ENCODE data around the gene MYPN.

Gene MYPN

GRCh38 chr10:68084469-68084868, 24.8 kb upstream of the MYPN start:
- ATAC-seq = no peak
- H3K9me3 Mint-ChIP-seq = no peaks in the 10 kb centered on the region
- H3K4me1 Mint-ChIP-seq = peaks cover 21% of the 10 kb centered on the region
- no peak overlapping the region for H3K4me3 Mint-ChIP-seq
- H3K27ac Mint-ChIP-seq = no peak overlapping the region
- peaks cover 18% of the 10 kb centered on the region for H3K27me3 Mint-ChIP-seq
- DNase-seq = no peak

- H3K4me3 Mint-ChIP-seq = no peak overlapping the region
- no peak for ATAC-seq
- no peaks in the 10 kb centered on the region for H3K9me3 Mint-ChIP-seq
- no peak for DNase-seq
- peaks cover 22% of the 10 kb centered on the region for H3K4me1 Mint-ChIP-seq
- peaks cover 18% of the 10 kb centered on the region for H3K27me3 Mint-ChIP-seq
- no peak overlapping the region for H3K27ac Mint-ChIP-seq
Measured at GRCh38 chr10:68086011-68086410, 23.3 kb upstream of the MYPN start.

DNA sequence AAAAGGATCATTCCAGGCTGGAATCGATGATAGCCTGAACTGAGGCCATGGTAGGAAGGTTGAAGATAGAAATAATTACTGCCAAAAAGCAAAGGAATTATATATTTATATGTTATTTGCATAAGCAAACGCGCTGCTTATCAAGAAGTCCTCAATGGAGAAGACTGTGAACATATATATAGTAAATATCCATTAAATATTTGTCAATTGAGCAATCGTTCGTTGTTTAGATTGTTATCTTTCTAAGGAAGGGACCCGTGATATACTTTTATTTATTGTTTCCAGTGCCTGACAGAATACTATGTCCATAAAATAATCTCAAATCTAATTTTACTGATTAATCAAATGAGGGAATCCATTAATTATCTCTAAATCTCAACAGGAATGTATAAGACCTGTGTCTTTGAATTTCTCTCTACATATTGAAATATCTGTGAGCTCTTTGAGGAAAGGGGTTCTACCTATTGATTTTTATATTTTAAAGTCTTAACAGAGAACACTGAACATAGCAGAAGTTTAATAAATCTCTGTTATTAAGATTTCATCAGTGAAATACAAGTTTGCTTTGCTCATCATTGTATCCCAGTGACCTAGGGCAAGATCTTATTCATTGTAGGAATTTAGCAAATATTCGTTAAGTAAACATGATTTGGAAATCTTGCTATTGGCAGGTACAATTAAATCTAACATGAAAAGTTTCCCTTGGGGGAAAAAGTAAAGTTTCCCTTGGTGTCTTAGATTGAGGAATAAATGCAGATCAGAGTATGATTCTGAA, 22.2 kb upstream of the MYPN start:
- Mint-ChIP-seq H3K27me3 (peaks cover 18% of the 10 kb centered on the region), H3K4me3 (no peak overlapping the region), H3K9me3 (no peaks in the 10 kb centered on the region), H3K27ac (peak overlapping the region in 1 of 2 donors; percentile 61), H3K4me1 (peaks cover 22% of the 10 kb centered on the region)
- no peak for ATAC-seq
- DNase-seq = no peak

DNA sequence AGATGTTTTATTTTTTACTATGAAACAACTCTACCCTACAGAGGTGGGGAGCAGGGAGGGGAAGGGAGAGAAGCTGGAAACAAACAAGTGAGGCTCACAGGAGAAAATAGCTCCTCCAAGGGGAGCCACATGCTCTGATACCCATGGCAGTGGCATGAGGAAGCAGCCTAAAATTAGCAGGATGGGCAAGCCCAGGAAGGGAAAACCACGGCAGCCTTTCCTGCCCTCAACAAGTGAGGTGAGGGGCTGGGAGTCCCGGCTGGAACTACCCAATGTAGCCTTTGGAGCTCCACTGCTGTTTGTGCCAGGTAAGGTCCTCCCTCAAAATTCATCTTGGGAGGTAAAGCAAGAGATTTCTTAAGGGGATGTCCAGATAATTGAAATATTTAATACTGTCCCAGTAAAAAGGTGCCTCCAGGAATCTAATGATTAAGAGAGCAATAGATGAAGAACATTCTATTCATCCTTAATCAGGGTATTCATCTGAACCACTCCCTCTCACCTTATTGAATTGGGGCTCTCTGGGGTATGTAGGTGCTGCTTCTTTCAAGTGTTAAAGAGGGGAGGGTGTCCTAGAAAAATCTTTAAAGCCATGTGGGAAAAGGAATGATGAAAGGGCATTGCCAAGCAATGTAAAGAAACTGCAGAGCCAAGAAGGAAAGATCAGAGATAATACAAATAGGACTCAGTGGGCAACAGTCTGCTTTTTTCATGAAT, 21.4 kb upstream of the MYPN start:
- ATAC-seq = no peak
- H3K27ac Mint-ChIP-seq = peak overlapping the region in 1 of 2 donors; percentile 61

DNA sequence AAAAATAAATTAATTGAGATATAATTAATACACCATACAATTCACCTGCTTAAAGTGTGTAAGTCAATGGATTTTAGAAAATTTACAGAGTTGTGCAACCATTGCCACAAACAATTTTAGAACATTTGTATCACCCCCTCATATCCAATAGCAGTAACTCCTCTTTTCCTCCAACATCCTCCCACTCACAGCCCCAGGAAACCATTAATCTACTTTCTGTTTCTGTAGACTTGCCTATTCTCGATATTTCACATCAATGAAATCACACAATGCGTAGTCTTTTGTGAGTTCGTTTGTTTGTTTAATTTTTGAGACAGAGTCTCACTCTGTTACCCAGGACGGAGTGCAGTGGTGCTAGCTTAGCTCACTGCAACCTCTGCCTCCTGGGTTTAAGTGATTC, 20.5 kb upstream of the MYPN start:
- H3K27ac Mint-ChIP-seq = no peak overlapping the region
- ATAC-seq (peak; percentile 75), DNase-seq (no peak)
- peaks cover 22% of the 10 kb centered on the region for H3K4me1 Mint-ChIP-seq
- no peaks in the 10 kb centered on the region for H3K9me3 Mint-ChIP-seq
- peaks cover 10% of the 10 kb centered on the region for H3K27me3 Mint-ChIP-seq
- peak overlapping the region; percentile 2 to 40 for H3K4me3 Mint-ChIP-seq

More for the DNA sequence above, 21.4 kb upstream of the MYPN start:
- peaks cover 22% of the 10 kb centered on the region for H3K4me1 Mint-ChIP-seq
- DNase-seq = no peak
- no peak overlapping the region for H3K4me3 Mint-ChIP-seq
- H3K9me3 Mint-ChIP-seq = no peaks in the 10 kb centered on the region
- peaks cover 12% of the 10 kb centered on the region for H3K27me3 Mint-ChIP-seq

GRCh38 chr10:68090586-68090985, 18.7 kb upstream of the MYPN start:
- ATAC-seq = no peak
- no peak overlapping the region for H3K4me3 Mint-ChIP-seq

GRCh38 chr10:68092512-68092911, 16.8 kb upstream of the MYPN start:
- no peak overlapping the region for H3K27ac Mint-ChIP-seq
- H3K4me1 Mint-ChIP-seq = peaks cover 19% of the 10 kb centered on the region
- no peak for ATAC-seq
- no peaks in the 10 kb centered on the region for H3K9me3 Mint-ChIP-seq
- no peak for DNase-seq
- H3K27me3 Mint-ChIP-seq = peaks cover 8% of the 10 kb centered on the region
- H3K4me3 Mint-ChIP-seq = no peak overlapping the region

More at GRCh38 chr10:68090586-68090985, 18.7 kb upstream of the MYPN start:
- Mint-ChIP-seq H3K27ac (no peak overlapping the region), H3K9me3 (no peaks in the 10 kb centered on the region), H3K4me1 (peaks cover 22% of the 10 kb centered on the region), H3K27me3 (peaks cover 10% of the 10 kb centered on the region)
- DNase-seq = no peak

GRCh38 chr10:68095153-68095552, 14.1 kb upstream of the MYPN start:
- H3K9me3 Mint-ChIP-seq = no peaks in the 10 kb centered on the region
- no peak overlapping the region for H3K27ac Mint-ChIP-seq
- no peak for DNase-seq
- peaks cover 1% of the 10 kb centered on the region for H3K4me1 Mint-ChIP-seq
- no peak for ATAC-seq
- no peaks in the 10 kb centered on the region for H3K27me3 Mint-ChIP-seq
- no peak overlapping the region for H3K4me3 Mint-ChIP-seq

DNA sequence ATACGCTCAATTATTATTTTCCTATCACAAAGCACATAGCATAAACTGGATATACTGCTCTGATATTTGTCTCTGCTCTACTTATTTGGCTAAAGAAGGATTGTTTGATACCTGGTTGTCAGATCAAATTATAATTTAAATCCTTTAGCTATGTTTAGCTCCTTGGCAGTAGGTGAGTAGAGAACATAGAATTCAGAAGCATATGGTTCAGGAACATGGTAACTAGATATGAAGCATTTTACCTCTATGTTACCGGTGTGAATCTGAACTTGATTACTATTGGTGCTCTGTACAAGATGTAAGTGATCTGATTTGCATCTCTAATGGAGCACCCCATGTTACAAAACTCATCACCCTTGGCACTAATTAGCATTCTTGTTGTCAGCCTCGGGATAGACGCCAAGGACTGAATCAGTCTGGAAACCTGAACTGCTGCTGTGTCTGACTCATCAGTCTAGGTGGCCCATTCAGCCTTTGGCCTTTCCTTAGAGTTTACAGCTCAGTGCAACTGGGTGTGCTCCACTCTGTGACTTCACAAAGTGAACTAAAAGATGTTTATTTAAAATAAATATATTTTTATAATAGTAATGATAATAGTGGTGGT, 12.3 kb upstream of the MYPN start:
- Mint-ChIP-seq H3K27me3 (no peaks in the 10 kb centered on the region), H3K4me3 (no peak overlapping the region), H3K4me1 (peaks cover 4% of the 10 kb centered on the region), H3K27ac (no peak overlapping the region), H3K9me3 (no peaks in the 10 kb centered on the region)
- DNase-seq (no peak), ATAC-seq (no peak)

DNA sequence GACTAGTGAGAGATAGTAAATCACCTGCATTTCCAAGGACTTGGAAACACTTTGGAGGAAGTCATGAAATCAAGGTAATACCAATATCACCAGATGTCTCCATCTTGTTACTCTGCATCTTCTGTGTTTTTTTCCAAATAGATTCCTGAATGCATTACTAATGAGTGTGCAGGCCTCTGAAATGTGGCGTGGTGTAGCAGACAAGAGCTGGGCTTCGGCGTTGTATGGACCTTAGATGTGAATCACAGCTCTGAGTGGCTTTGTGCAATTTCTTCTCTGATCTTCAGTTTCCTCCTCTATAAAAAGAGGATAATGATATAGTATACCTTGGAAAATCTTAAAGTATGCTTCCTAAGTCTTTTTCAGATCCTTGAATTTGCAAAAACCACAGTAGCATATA, 9.6 kb upstream of the MYPN start:
- no peak for DNase-seq
- Mint-ChIP-seq H3K9me3 (no peaks in the 10 kb centered on the region), H3K27ac (no peak overlapping the region), H3K4me3 (no peak overlapping the region), H3K4me1 (peaks cover 4% of the 10 kb centered on the region), H3K27me3 (peaks cover 7% of the 10 kb centered on the region)
- ATAC-seq = no peak

DNA sequence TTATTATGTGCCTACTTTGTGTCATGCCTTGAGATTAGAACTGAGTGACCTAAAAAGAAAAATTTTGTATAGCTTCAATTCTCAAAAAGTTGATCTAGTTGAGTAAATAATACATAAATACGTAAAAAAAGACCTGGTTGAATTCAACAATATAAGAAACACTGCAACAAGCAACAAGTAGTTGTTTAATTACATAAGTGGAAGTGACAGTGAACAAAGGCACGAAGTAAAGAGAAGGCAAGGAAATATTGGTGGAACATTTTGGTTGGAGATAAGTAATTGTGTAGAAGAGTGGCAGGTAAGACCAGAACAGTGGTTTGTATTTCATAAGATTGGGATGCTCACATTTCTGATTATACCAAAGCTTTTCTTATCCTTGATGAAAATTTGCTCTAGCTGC, 8.2 kb upstream of the MYPN start:
- Mint-ChIP-seq H3K27ac (no peak overlapping the region), H3K4me3 (no peak overlapping the region), H3K4me1 (peaks cover 4% of the 10 kb centered on the region), H3K27me3 (peaks cover 7% of the 10 kb centered on the region), H3K9me3 (no peaks in the 10 kb centered on the region)
- DNase-seq (no peak), ATAC-seq (no peak)

- H3K4me1 Mint-ChIP-seq = peaks cover 4% of the 10 kb centered on the region
- no peaks in the 10 kb centered on the region for H3K9me3 Mint-ChIP-seq
- H3K27me3 Mint-ChIP-seq = peaks cover 7% of the 10 kb centered on the region
- no peak overlapping the region for H3K4me3 Mint-ChIP-seq
- DNase-seq (no peak), ATAC-seq (no peak)
- H3K27ac Mint-ChIP-seq = no peak overlapping the region
Measured at GRCh38 chr10:68103261-68103878, 5.9 kb upstream of the MYPN start.

DNA sequence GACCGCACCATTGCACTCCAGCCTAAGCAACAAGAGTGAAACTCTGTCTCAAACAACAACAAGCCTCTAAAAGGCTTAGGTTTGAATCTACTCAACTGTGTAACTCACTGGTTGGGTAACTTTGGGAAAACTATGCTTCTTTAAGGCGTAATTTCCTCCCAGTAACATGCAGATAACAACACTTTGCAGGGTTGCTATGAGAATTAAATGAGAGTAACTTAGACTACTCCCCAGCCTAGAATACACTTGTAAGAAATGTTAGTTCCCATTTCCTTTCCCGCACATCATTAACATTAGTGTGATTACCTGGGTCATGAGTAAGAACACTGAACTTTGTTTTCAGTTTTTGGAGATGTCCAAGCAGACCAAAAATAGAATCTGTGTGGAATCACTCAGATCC, 5.4 kb upstream of the MYPN start:
- ATAC-seq (no peak), DNase-seq (no peak)
- H3K27ac Mint-ChIP-seq = no peak overlapping the region
- H3K27me3 Mint-ChIP-seq = peaks cover 7% of the 10 kb centered on the region
- peaks cover 4% of the 10 kb centered on the region for H3K4me1 Mint-ChIP-seq
- no peaks in the 10 kb centered on the region for H3K9me3 Mint-ChIP-seq
- no peak overlapping the region for H3K4me3 Mint-ChIP-seq

DNA sequence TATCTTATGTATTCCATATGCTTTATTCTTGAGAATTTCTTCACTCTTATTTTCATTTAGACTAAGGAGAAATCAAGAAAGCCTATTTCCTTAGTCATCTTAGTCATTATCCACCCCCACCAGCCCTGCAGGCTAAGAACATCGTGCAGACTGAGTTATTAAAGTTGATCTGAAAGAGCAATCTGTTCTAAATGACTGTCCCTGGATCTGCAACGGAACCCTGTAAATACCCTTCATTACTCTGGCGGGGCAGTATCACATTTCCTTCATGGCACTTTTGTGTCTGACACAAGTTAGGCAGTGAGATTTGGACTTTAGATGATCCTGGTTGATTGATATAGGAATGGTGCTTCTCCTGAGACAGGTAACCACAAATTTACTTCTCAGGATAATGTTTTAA, 3.5 kb upstream of the MYPN start:
- no peak for DNase-seq
- H3K4me1 Mint-ChIP-seq = no peaks in the 10 kb centered on the region

DNA sequence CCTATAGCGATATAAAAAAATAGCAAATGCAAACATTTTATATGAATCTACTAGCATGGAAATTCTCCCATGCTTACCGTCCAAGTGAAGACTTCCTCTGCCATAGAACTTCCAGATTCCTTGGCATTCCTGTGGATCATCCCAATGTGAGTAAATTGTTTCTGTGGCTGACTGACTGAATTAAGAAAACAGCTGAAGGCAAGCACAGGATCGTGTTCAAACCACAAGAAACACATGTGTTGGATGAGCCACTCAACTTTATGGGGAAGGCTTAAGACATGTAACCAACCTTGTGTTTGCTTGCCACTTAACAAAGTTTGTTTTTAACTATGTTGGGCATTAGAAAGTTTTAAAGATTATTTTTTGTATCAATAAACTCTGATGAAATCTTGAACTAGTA, 2.6 kb upstream of the MYPN start:
- H3K27me3 Mint-ChIP-seq = peaks cover 7% of the 10 kb centered on the region
- H3K4me1 Mint-ChIP-seq = no peaks in the 10 kb centered on the region
- H3K4me3 Mint-ChIP-seq = no peak overlapping the region
- H3K9me3 Mint-ChIP-seq = no peaks in the 10 kb centered on the region
- DNase-seq (no peak), ATAC-seq (no peak)
- H3K27ac Mint-ChIP-seq = no peak overlapping the region

More for the DNA sequence above, 3.5 kb upstream of the MYPN start:
- Mint-ChIP-seq H3K27me3 (peaks cover 7% of the 10 kb centered on the region), H3K4me3 (no peak overlapping the region), H3K27ac (no peak overlapping the region), H3K9me3 (no peaks in the 10 kb centered on the region)
- ATAC-seq = no peak

DNA sequence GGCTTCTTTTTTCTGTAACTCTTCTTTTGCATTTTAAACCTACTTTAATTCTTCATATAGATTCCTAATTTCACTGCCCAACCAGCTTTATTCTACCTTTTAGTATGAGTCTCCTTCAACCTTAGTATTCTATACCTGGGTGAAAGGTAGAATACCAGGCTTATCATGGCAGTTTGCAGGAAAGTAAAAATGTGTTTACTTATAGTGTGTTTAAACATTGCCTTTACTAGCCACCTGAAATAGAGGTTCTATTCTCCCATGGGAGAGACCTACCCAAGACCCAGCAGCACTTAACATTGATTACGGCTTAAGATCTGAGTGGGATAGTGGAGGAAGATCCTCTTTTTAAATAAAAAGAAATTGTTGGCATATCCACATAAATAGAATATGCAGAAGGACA, 1.6 kb upstream of the MYPN start:
- DNase-seq = no peak
- H3K27ac Mint-ChIP-seq = no peak overlapping the region
- ATAC-seq = no peak
- H3K4me1 Mint-ChIP-seq = no peaks in the 10 kb centered on the region
- peaks cover 7% of the 10 kb centered on the region for H3K27me3 Mint-ChIP-seq
- no peak overlapping the region for H3K4me3 Mint-ChIP-seq
- H3K9me3 Mint-ChIP-seq = no peaks in the 10 kb centered on the region

Measured in stimulated activated naive CD8-positive, alpha-beta T cell treated with anti-CD3 and anti-CD28 coated beads, Interleukin-15, amount 100 ng/mL, for 72 hours (primary cell).